Activated CD4-positive, alpha-beta T cell treated with anti-CD3 and anti-CD28 coated beads for 1 hour (primary cell): ENCODE results near the gene SDK2.

Experiments
- DNase-seq: peaks from one replicate; pipeline ENCODE4 v3.0.0-alpha.2; 2020

The SDK2 gene

DNA sequence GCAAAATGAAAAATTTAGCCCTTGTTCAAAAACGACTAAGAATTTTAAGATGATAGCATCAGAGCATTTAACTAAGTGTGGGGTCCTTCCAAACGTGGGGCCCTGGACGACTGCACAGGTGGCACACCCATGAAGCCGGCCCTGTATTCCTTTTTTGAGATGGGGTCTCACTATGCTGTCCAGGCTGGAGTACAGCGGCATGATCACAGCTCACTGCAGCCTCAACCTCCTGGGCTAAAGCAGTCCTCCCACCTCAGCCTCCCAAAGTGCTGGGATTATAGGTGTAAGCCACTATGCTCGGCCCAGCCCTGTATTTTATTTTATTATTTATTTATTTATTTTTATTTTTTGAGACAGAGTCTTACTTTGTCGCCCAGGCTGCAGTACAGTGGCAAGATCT, 241.8 kb downstream of the SDK2 start:
- DNase-seq: no peak

- no peak for DNase-seq
These were observed 242.3 kb downstream of the SDK2 start for GRCh38 chr17:73401911-73402310.

- DNase-seq: no peak
These were observed 243.2 kb downstream of the SDK2 start for GRCh38 chr17:73400915-73401545.

DNA sequence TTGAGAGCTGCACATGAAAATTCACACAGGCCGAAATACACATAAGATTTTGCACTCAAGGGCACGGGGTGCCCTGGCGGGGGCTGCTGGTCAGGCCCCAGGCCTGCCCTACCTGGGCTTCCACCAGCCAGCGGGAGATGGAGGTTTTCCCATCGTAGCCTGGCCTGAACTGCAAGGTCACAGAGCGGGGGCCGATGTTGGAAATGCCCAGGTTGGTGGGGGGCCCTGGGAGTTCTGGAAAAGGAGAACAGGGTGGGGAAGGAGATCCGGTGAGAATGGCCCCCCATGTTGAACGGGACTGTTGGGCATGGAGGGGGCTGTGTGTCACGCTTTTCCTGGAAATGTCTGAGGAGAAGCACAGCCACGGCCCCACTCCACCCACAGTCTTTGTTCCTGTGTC, 245.2 kb downstream of the SDK2 start:
- DNase-seq: no peak

DNA sequence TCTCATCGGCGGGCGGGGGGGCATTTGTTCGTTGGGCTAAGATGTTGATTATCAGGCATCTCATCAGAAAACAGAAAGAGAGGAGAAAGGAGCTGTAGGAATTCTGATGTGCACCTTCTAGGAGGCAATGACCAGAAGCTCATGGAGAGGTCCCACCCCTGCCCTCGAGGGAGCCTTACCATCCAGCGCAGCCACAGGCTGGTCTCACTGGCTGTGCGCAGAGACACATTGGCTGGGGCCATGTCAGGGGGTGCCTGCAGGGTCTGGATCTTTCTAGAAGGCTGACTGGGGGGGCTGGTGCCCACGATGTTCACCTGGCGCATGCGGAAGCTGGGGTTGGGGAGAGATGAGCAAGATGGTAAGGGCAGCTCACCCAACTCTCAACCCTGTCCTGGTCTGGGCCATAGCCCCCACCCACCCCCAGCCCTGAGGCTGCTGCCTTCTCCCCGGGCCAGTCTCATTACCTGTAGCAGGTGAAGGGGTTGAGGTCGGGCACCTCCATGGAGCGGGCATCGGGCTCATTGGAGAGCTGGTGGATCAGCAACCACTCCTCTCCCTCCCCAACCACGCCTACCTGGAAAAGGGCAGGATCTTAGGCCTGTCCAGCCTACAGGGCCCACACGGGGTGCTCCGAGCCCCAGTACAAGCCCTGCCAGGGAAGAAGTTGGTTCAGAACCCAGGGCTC, 246.2 kb downstream of the SDK2 start:
- no peak for DNase-seq

DNA sequence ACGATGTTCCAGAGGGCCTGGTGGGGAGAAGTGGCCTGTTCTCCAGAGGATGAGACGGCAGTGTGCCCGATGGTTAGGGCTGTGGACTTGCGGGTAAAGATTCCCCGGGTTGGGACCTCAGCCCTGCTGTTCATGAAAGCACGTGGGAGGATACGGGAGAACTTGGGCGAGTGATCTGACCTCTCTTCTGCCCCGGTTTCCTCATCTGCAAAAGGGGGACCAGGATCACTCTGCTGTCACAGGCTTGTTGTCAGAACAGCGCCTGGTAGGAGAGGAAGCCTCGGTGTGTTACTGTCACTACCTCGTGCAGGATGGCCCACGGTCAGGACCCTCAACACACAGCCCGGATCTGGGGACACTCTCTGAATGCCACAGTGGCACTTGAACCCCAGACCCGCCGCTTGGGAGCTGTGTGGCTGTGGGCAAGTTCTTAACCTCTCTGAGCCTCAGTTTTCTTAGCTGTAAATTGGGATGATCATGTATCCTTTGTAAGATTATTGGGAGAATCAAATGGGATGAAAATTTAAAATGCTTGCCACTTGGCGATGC, 246.9 kb downstream of the SDK2 start:
- DNase-seq: no peak

DNA sequence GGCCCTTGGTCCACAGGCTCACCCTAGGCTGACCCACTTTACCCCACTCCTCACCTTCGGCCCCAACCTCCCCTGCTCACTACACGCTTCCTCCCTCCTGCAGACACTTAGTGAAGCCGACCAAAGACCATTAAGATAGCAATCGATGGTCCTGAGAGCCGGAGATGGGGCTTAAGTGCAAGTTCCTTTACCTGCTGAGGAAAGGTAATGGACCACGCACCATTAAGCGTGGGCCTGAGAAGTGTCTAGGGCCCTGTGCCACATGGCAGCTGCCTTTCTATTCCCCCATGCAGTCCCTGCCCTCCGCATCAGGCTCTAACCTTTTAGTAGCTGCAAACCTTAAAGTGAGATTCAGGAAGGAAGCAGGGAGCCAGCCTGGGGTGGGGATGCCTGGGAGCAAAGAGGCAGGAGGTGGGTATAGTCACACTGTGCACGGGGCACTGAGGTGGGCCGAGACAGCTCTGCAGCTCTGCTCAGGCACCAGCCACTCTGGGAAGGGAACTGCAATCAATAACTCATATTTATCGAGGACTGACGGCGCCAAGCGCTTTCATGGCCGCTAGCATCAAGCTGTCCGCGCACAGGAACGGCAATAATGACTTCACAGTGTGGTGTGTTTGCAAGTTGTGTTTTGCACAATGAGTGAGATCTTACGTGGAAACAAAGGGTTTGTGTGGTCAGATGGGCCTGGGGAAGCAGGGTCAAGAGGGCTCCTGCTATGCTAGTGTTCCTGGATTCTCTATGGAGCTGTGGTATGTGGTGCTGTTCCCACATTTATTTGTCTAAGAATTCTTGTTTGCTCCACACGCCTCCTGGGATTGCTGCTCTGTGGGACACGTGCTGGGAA, 247.6 kb downstream of the SDK2 start:
- no peak for DNase-seq

DNA sequence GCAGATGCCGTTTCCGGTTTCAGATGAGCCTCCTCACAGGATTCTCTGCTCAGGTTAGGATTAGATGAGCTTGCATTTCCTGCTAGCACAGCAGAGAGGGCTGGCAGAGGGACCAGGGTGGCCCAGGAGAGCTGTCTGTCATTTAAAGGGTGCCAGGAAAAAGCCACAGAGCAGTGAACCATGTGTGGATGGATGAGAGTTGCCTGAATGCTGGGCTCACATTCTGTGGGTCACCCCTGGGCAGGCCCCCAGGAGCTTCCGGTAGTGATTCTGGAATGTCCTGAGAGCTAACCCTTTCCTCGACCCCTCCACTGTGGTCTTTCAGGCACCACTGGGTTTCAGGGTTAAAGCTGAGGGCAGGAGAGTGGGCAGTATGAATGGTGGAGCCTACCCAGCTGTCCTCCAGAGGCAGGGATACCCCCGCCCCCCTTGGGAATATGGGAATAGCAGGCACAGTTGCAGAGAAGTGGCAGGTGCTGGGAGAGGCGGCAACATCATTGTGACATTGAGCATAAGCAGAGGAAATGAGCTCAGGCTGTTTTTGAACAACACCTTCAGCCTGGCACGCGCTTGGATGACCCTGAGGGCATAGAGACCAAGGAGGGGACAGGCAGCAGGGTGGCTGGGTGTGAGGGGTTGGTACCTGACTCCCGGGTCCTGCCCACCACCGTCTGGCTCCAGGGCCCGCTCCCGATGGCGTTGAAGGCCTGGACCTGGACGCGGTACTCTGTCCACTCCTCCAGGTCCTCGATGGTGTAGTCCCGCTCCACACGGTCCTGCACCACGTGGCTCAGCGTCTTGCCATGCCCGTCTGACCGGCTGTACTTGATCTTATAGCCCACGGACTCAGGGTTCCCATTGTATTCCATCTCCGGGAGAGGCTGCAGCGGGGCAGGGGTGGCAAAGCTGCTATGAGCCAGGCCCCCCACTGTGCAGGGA, 249.5 kb downstream of the SDK2 start:
- DNase-seq: no peak

GRCh38 chr17:73393962-73394361, 250.3 kb downstream of the SDK2 start:
- DNase-seq: no peak

GRCh38 chr17:73393381-73393780, 250.9 kb downstream of the SDK2 start:
- DNase-seq: no peak

DNA sequence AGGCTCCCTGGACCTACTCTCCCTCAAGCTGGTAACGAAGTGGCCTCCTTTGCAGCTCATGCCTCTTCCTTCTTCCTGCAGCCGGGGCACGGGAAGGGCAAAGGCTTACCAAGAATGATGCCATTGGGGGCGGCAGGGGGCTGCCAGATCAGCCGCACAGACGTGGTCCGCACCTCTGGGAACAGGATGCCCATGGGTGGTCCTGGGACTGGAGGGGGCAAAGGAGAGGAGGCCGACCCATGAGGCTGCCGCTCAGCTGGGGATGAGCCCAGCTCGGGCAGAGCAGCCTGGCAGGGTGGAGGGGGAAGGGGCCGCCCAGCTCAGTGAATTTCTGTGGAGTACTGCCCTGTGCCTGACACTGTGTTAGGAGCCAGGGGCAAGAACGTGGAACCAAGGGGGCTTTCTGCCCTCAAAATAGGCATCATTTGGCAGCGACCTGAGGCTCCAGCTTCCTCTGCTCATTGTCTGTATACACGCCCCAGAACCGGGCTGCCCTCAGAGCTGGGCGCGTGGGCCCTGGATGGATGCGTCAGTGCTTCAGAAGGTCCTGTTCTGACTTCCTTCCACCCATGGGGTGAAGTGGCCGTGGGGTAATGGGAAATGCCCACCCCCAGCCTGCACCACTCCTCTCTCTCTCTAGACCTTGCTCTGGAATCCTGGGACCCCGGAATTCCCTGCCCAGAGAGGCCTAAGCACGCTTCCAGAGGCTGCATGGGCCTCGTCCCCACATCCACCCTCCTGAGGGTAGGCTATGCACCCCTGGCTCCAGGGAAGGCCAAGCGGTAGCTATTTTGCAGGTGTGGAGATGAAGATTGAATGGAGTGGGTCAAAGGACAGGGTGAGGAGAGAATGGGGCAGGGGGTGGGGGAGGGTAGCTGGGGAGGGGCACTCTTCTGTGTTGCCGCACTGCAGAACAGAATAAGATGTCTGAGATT, 252.6 kb downstream of the SDK2 start:
- DNase-seq: no peak

GRCh38 chr17:73390851-73391250, 253.4 kb downstream of the SDK2 start:
- DNase-seq: no peak

DNA sequence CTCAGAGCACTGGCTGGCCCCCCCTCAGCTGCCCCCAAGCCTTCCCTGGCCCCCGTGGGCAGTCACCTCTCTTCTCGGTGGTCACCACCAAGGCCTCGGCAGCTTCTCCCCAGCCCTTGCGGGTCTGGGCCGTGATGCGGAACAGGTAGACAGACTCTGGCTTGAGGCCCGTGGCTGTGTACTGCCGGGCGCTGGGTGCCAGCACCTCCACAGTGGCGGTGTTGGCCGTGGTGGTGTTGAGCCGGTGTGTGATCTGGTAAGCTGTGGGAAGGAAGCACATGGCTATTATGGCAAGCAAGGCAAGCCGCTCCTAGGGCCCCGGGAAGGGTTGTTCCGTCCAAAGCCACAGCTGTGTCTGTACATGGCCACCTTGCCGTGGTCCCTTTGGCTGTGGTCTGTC, 254.0 kb downstream of the SDK2 start:
- DNase-seq: no peak

- no peak for DNase-seq
These were observed 254.8 kb downstream of the SDK2 start for GRCh38 chr17:73389411-73389810.

DNA sequence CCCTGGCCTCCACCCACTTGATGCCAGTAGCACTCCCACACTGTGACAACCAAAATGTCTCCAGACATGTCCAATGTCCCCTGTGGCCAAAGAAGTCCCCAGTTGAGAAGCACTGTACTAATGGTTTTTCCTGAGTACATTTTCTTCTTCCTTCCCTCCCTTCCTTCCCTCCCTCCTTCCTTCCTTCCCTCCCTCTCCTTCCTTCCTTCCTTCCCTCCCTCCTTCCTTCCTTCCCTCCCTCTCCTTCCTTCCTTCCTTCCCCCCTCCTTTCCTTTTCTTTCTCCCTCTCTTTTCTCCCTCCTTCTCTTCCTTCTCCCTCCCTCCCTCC, 255.7 kb downstream of the SDK2 start:
- no peak for DNase-seq

- DNase-seq: no peak
These were observed 256.3 kb downstream of the SDK2 start for GRCh38 chr17:73387746-73388577.

DNA sequence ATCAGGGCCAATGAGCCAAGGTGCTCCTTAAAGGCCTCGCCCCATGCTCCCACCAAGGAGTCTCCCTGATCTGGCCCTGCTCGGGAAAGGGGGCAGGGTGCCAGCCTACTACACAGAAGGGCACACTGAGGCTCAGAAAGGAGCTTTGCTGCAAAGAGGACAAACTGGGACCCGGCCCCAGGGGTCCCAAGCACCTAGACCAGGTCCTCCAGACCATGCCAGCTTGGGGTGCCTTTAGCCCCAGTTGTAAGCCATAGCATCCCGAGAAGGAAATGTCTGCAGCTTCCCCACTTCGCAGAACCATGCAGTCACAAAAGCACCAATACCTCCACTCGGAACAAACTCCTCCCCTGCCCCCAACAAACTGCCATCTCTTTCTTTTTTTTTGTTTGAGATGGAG, 257.7 kb downstream of the SDK2 start:
- no peak for DNase-seq

- no peak for DNase-seq
These were observed 259.3 kb downstream of the SDK2 start for GRCh38 chr17:73384926-73385325.

- DNase-seq: no peak
These were observed 263.7 kb downstream of the SDK2 start for GRCh38 chr17:73380439-73381106.

- no peak for DNase-seq
These were observed 264.4 kb downstream of the SDK2 start for GRCh38 chr17:73379826-73380225.
